Muscle layer of colon (tissue), 2 donors: ENCODE measurements around the gene VCAN.

Experiments
- H3K27ac ChIP-seq: one replicate; pipeline ENCODE4 v1.7.0; 2013; ENCODE audit warnings: low read depth, mild to moderate bottlenecking, low read length, moderate library complexity
- H3K27me3 ChIP-seq, 2 donors: one replicate each; pipeline ENCODE4 v1.7.0; 2013; ENCODE audit warnings: low read length in 2 of 2, mild to moderate bottlenecking in 2 of 2; ENCODE audit not compliant: insufficient read depth in 2 of 2, control insufficient read depth in 1 of 2
- H3K36me3 ChIP-seq: one replicate; pipeline ENCODE4 v1.7.0; 2013; ENCODE audit warnings: mild to moderate bottlenecking, low read length; ENCODE audit not compliant: insufficient read depth
- H3K4me1 ChIP-seq: one replicate; pipeline ENCODE4 v1.7.0; 2013; ENCODE audit warnings: mild to moderate bottlenecking, low read length; ENCODE audit not compliant: insufficient read depth
- H3K4me3 ChIP-seq, 2 donors: one replicate each; pipeline ENCODE4 v1.7.0; 2013; ENCODE audit warnings: low read length in 2 of 2, low read depth in 1 of 2, mild to moderate bottlenecking in 1 of 2, moderate library complexity in 1 of 2
- H3K9ac ChIP-seq: one replicate; pipeline ENCODE4 v1.7.0; 2013; ENCODE audit warnings: low read length
- H3K9me3 ChIP-seq: one replicate; pipeline ENCODE4 v1.7.0; 2013; ENCODE audit warnings: mild to moderate bottlenecking, low read length
- donor health status: abdominal sarcoma.
- donor health status: Adenocarcinoma of cecum.

The VCAN gene

GRCh38 chr5:83570916-83571315 is 99.4 kb downstream of the VCAN start:
- no peak overlapping the region for H3K9ac ChIP-seq
- H3K4me1 ChIP-seq, result no peaks in the 10 kb centered on the region
- H3K9me3 ChIP-seq, result no peaks in the 10 kb centered on the region
- H3K36me3 ChIP-seq, result no peaks in the 10 kb centered on the region
- no peak overlapping the region for H3K27ac ChIP-seq
- H3K4me3 ChIP-seq, result no peak overlapping the region
- no peaks in the 10 kb centered on the region for H3K27me3 ChIP-seq

GRCh38 chr5:83572271-83572670 is 100.7 kb downstream of the VCAN start:
- no peaks in the 10 kb centered on the region for H3K4me1 ChIP-seq
- no peak overlapping the region for H3K27ac ChIP-seq
- no peaks in the 10 kb centered on the region for H3K9me3 ChIP-seq
- no peak overlapping the region for H3K9ac ChIP-seq
- no peaks in the 10 kb centered on the region for H3K27me3 ChIP-seq
- no peaks in the 10 kb centered on the region for H3K36me3 ChIP-seq
- no peak overlapping the region for H3K4me3 ChIP-seq

GRCh38 chr5:83576341-83576740 is 104.8 kb downstream of the VCAN start:
- no peaks in the 10 kb centered on the region for H3K27me3 ChIP-seq
- H3K9me3 ChIP-seq, result no peaks in the 10 kb centered on the region
- H3K4me3 ChIP-seq, result no peak overlapping the region
- no peak overlapping the region for H3K27ac ChIP-seq
- H3K36me3 ChIP-seq, result no peaks in the 10 kb centered on the region
- no peaks in the 10 kb centered on the region for H3K4me1 ChIP-seq
- no peak overlapping the region for H3K9ac ChIP-seq

GRCh38 chr5:83577036-83577636 is 105.6 kb downstream of the VCAN start:
- H3K36me3 ChIP-seq, result no peaks in the 10 kb centered on the region
- H3K4me3 ChIP-seq, result no peak overlapping the region
- H3K4me1 ChIP-seq, result no peaks in the 10 kb centered on the region
- H3K9ac ChIP-seq, result no peak overlapping the region
- H3K27ac ChIP-seq, result no peak overlapping the region
- H3K27me3 ChIP-seq, result no peaks in the 10 kb centered on the region
- H3K9me3 ChIP-seq, result no peaks in the 10 kb centered on the region

GRCh38 chr5:83583859-83584258 is 112.3 kb downstream of the VCAN start:
- Histone ChIP-seq H3K4me1 (no peaks in the 10 kb centered on the region), H3K27me3 (no peaks in the 10 kb centered on the region), H3K27ac (no peak overlapping the region), H3K9ac (no peak overlapping the region), H3K9me3 (no peaks in the 10 kb centered on the region), H3K4me3 (no peak overlapping the region), H3K36me3 (no peaks in the 10 kb centered on the region)

- H3K9ac ChIP-seq, result no peak overlapping the region
- no peak overlapping the region for H3K4me3 ChIP-seq
- H3K27ac ChIP-seq, result no peak overlapping the region
- no peaks in the 10 kb centered on the region for H3K27me3 ChIP-seq
- no peaks in the 10 kb centered on the region for H3K9me3 ChIP-seq
- H3K36me3 ChIP-seq, result no peaks in the 10 kb centered on the region
- H3K4me1 ChIP-seq, result no peaks in the 10 kb centered on the region
Measured at GRCh38 chr5:83586874-83587776, 115.6 kb downstream of the VCAN start.

- no peaks in the 10 kb centered on the region for H3K27me3 ChIP-seq
- no peak overlapping the region for H3K4me3 ChIP-seq
- no peaks in the 10 kb centered on the region for H3K4me1 ChIP-seq
- H3K27ac ChIP-seq, result no peak overlapping the region
- H3K36me3 ChIP-seq, result no peaks in the 10 kb centered on the region
- no peaks in the 10 kb centered on the region for H3K9me3 ChIP-seq
- H3K9ac ChIP-seq, result no peak overlapping the region
Measured at GRCh38 chr5:83589786-83590185, 118.2 kb downstream of the VCAN start.

DNA sequence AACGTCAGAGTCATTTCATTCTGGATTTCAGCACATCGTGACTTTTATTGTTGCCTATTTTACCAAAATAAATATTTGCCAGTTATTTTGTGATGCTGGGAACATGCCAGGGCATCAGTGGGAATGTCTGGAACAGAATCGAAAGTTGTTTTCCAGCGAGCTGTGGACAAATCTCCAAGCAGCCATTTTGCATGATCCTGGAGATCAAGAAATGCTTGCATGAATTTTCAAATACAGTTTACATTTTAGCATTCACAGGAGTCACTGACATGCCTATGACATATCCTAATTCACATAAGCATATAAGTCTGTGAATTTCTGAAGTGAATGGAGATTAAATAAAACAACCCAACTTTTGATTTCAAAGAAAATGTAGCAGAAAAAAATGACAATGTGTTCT is 119.4 kb downstream of the VCAN start:
- Histone ChIP-seq H3K27ac (no peak overlapping the region), H3K36me3 (no peaks in the 10 kb centered on the region), H3K9me3 (no peaks in the 10 kb centered on the region), H3K4me3 (no peak overlapping the region), H3K27me3 (no peaks in the 10 kb centered on the region), H3K4me1 (no peaks in the 10 kb centered on the region), H3K9ac (no peak overlapping the region)

DNA sequence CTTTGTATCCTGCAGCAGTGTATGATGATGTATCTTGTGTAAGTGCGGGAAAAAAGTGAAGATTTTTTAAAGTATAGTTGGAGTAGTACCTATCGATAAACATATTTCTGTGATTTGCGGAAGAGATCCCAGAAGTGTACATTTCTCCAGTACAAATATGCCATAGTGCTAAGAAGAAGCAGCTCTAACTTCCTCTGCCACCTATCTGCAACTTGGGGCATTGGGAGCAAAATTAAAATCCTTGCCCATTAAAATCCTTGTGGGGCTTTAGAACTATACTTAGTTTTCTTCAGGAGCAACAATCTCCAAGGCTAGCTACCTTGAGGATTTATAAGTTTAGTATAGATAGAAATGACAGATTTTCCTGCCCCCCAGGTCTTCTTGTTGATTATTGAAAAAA is 123.7 kb downstream of the VCAN start:
- H3K36me3 ChIP-seq, result no peaks in the 10 kb centered on the region
- no peaks in the 10 kb centered on the region for H3K27me3 ChIP-seq
- no peaks in the 10 kb centered on the region for H3K9me3 ChIP-seq
- H3K27ac ChIP-seq, result no peak overlapping the region
- H3K9ac ChIP-seq, result no peak overlapping the region
- no peaks in the 10 kb centered on the region for H3K4me1 ChIP-seq
- no peak overlapping the region for H3K4me3 ChIP-seq

GRCh38 chr5:83608122-83608521 is 136.6 kb downstream of the VCAN start:
- Histone ChIP-seq H3K9ac (no peak overlapping the region), H3K4me1 (no peaks in the 10 kb centered on the region), H3K36me3 (no peaks in the 10 kb centered on the region), H3K4me3 (no peak overlapping the region), H3K27me3 (no peaks in the 10 kb centered on the region), H3K9me3 (no peaks in the 10 kb centered on the region), H3K27ac (no peak overlapping the region)

- H3K9ac ChIP-seq, result no peak overlapping the region
- no peaks in the 10 kb centered on the region for H3K27me3 ChIP-seq
- no peaks in the 10 kb centered on the region for H3K9me3 ChIP-seq
- no peak overlapping the region for H3K4me3 ChIP-seq
- no peaks in the 10 kb centered on the region for H3K4me1 ChIP-seq
- H3K36me3 ChIP-seq, result no peaks in the 10 kb centered on the region
- H3K27ac ChIP-seq, result no peak overlapping the region
Measured at GRCh38 chr5:83614841-83615240, 143.3 kb downstream of the VCAN start.

GRCh38 chr5:83628360-83628759 is 156.8 kb downstream of the VCAN start:
- no peak overlapping the region for H3K4me3 ChIP-seq
- no peaks in the 10 kb centered on the region for H3K4me1 ChIP-seq
- no peaks in the 10 kb centered on the region for H3K27me3 ChIP-seq
- no peaks in the 10 kb centered on the region for H3K36me3 ChIP-seq
- H3K9me3 ChIP-seq, result no peaks in the 10 kb centered on the region
- no peak overlapping the region for H3K9ac ChIP-seq
- no peak overlapping the region for H3K27ac ChIP-seq
